IMR-90 (cell line): ENCODE measurements around the gene GATAD2A. TPM values are rescaled to one million over a fixed set of nuclear protein-coding genes. Genes with fewer than 3 reads are reported as not detected.

Source experiments
- ATAC-seq: fragments of 200-7000 bp; cut with Tn5 transposase; 2 replicates; pipeline ENCODE4 v1.9.1; 2020; ENCODE audit warnings: low read depth, mild to moderate bottlenecking, moderate library complexity
- BruUV-seq: library from RNA; stranded (reverse); fragments of 400-500 nt; replicated peaks from 2 replicates; lab custom pipeline; 2021; lab: Mats Ljungman, UMichigan
- CTCF ChIA-PET: fragments of 300-600 bp; formaldehyde crosslinking; extraction: SDS; loops from one replicate; lab custom pipeline; 2021; ENCODE audit warnings: antibody characterized with exemption; lab: Yijun Ruan, JAX
- POLR2A ChIA-PET: fragments of 300-600 bp; sonication (Branson Sonifier 250); formaldehyde crosslinking; loops from one replicate; lab custom pipeline; 2022; ENCODE audit warnings: antibody characterized with exemption; ENCODE audit not compliant: unreplicated experiment; lab: Charles Lee
- DNase-seq: peaks from one replicate; pipeline ENCODE4 v3.0.0; 2013
- H2AFZ ChIP-seq: replicated peaks from 2 replicates; pipeline ENCODE3; 2013; ENCODE audit warnings: low read length, mild to moderate bottlenecking; ENCODE audit not compliant: poor library complexity
- H2AK5ac ChIP-seq: 2 replicates; pipeline ENCODE4 v1.6.1; 2013; ENCODE audit warnings: low read depth, low read length, inconsistent platforms
- H2AK9ac ChIP-seq: replicated peaks from 2 replicates; pipeline ENCODE3; 2013; ENCODE audit warnings: mild to moderate bottlenecking, low read depth, low read length, moderate library complexity; ENCODE audit not compliant: poor library complexity
- H2BK120ac ChIP-seq: 2 replicates; pipeline ENCODE4 v1.6.1; 2013; ENCODE audit warnings: low read depth, low read length, inconsistent platforms
- H2BK15ac ChIP-seq: 3 replicates; pipeline ENCODE4 v1.6.1; 2013; ENCODE audit warnings: low read depth, low read length, inconsistent platforms
- H2BK20ac ChIP-seq: 2 replicates; pipeline ENCODE4 v1.6.1; 2013; ENCODE audit warnings: low read depth, mild to moderate bottlenecking, inconsistent platforms, low read length, moderate library complexity
- H2BK5ac ChIP-seq: 2 replicates; pipeline ENCODE4 v1.6.1; 2013; ENCODE audit warnings: mild to moderate bottlenecking, low read depth, low read length, inconsistent platforms; ENCODE audit not compliant: poor library complexity, severe bottlenecking
- H3K14ac ChIP-seq: replicated peaks from 2 replicates; pipeline ENCODE4 v1.6.1; 2013; ENCODE audit warnings: low read depth, low read length, inconsistent platforms
- H3K18ac ChIP-seq: 2 replicates; pipeline ENCODE4 v1.6.1; 2013; ENCODE audit warnings: low read depth, low read length, control low read depth
- H3K23ac ChIP-seq: 2 replicates; pipeline ENCODE4 v1.6.1; 2013; ENCODE audit warnings: low read depth, low read length, inconsistent platforms
- H3K27ac ChIP-seq: 2 replicates; pipeline ENCODE4 v1.5.1; 2013; ENCODE audit warnings: mild to moderate bottlenecking, control low read depth, low read length; ENCODE audit not compliant: insufficient read depth
- H3K27me3 ChIP-seq: 2 replicates; pipeline ENCODE4 v1.6.1; 2013; ENCODE audit warnings: low read length; ENCODE audit not compliant: control insufficient read depth, insufficient read depth
- H3K36me3 ChIP-seq: 2 replicates; pipeline ENCODE4 v1.6.1; 2013; ENCODE audit warnings: low read length, mixed read lengths; ENCODE audit not compliant: control insufficient read depth, insufficient read depth
- H3K4ac ChIP-seq: 2 replicates; pipeline ENCODE4 v1.6.1; 2013; ENCODE audit warnings: low read depth, low read length, inconsistent platforms
- H3K4me1 ChIP-seq: 2 replicates; pipeline ENCODE4 v1.6.1; 2013; ENCODE audit warnings: low read length, mixed read lengths; ENCODE audit not compliant: control insufficient read depth, insufficient read depth
- H3K4me2 ChIP-seq: 2 replicates; pipeline ENCODE4 v1.6.1; 2013; ENCODE audit warnings: low read depth, mild to moderate bottlenecking, control low read depth, low read length, moderate library complexity
- H3K4me3 ChIP-seq: 2 replicates; pipeline ENCODE4 v1.5.1; 2013; ENCODE audit warnings: low read depth, mild to moderate bottlenecking, control low read depth, low read length, moderate library complexity; ENCODE audit not compliant: insufficient read depth
- H3K56ac ChIP-seq: 2 replicates; pipeline ENCODE4 v1.6.1; 2013; ENCODE audit warnings: low read length, inconsistent platforms; ENCODE audit not compliant: insufficient read depth; ENCODE audit errors: extremely low read depth
- H3K79me1 ChIP-seq, 2 experiments: 2 replicates each; pipeline ENCODE4 v1.6.1; 2013; ENCODE audit warnings: low read length in 2 of 2, inconsistent platforms in 1 of 2, low read depth in 1 of 2
- H3K9ac ChIP-seq: 2 replicates; pipeline ENCODE4 v1.6.1; 2013; ENCODE audit warnings: low read depth, low read length, control low read depth
- H3K9me1 ChIP-seq: 2 replicates; pipeline ENCODE4 v1.6.1; 2013; ENCODE audit warnings: low read length, inconsistent platforms; ENCODE audit not compliant: insufficient read depth
- H3K9me3 ChIP-seq: 2 replicates; pipeline ENCODE4 v1.6.1; 2013; ENCODE audit warnings: low read length; ENCODE audit not compliant: control insufficient read depth, insufficient read depth
- H4K20me1 ChIP-seq: 2 replicates; pipeline ENCODE4 v1.6.1; 2013; ENCODE audit warnings: low read length, inconsistent platforms; ENCODE audit not compliant: insufficient read depth
- H4K5ac ChIP-seq: 2 replicates; pipeline ENCODE4 v1.6.1; 2013; ENCODE audit warnings: mild to moderate bottlenecking, low read depth, low read length, control low read depth
- H4K8ac ChIP-seq, 2 experiments: 2 replicates each; pipeline ENCODE4 v1.6.1; 2013; ENCODE audit warnings: low read depth in 2 of 2, low read length in 2 of 2, control low read depth in 1 of 2, inconsistent platforms in 1 of 2
- H4K91ac ChIP-seq: 2 replicates; pipeline ENCODE4 v1.6.1; 2013; ENCODE audit warnings: low read depth, low read length, inconsistent platforms; ENCODE audit not compliant: insufficient read depth
- BHLHE40 ChIP-seq: fragments of 150-350 bp; IDR thresholded peaks from 2 replicates; pipeline ENCODE4 v1.6.1; 2016; ENCODE audit warnings: mild to moderate bottlenecking, low read depth, low read length
- CEBPB ChIP-seq: IDR thresholded peaks from 2 replicates; pipeline ENCODE4 v1.6.1; 2012; ENCODE audit warnings: low read depth, low read length, improper control_type of control experiment
- CHD1 ChIP-seq: IDR thresholded peaks from 2 replicates; pipeline ENCODE4 v1.6.1; 2012; ENCODE audit warnings: low read depth, low read length, improper control_type of control experiment
- FOS ChIP-seq: fragments of 150-350 bp; IDR thresholded peaks from 2 replicates; pipeline ENCODE4 v1.6.1; 2016; ENCODE audit warnings: low read depth, low read length
- MAFK ChIP-seq: IDR thresholded peaks from 2 replicates; pipeline ENCODE4 v1.6.1; 2012; ENCODE audit warnings: low read depth, low read length, improper control_type of control experiment
- MXI1 ChIP-seq: IDR thresholded peaks from 2 replicates; pipeline ENCODE4 v1.6.1; 2012; ENCODE audit warnings: low read depth, mild to moderate bottlenecking, low read length, moderate library complexity, borderline replicate concordance
- NFE2L2 ChIP-seq: fragments of 150-350 bp; IDR thresholded peaks from 2 replicates; pipeline ENCODE4 v1.6.1; 2016; ENCODE audit warnings: low read depth, mild to moderate bottlenecking, low read length
- POLR2A ChIP-seq: IDR thresholded peaks from 2 replicates; pipeline ENCODE4 v1.6.1; 2012; ENCODE audit warnings: mild to moderate bottlenecking, low read depth, low read length
- RAD21 ChIP-seq: IDR thresholded peaks from 2 replicates; pipeline ENCODE4 v1.6.1; 2012; ENCODE audit warnings: low read length, improper control_type of control experiment
- RCOR1 ChIP-seq: IDR thresholded peaks from 2 replicates; pipeline ENCODE4 v1.6.1; 2012; ENCODE audit warnings: mild to moderate bottlenecking, low read length, improper control_type of control experiment; ENCODE audit not compliant: insufficient replicate concordance
- RFX5 ChIP-seq: IDR thresholded peaks from 2 replicates; pipeline ENCODE4 v1.8.0; 2012; ENCODE audit warnings: low read depth, mild to moderate bottlenecking, low read length, moderate library complexity
- USF2 ChIP-seq: fragments of 150-350 bp; IDR thresholded peaks from 2 replicates; pipeline ENCODE4 v1.6.1; 2017; ENCODE audit warnings: mild to moderate bottlenecking, antibody characterized with exemption, low read length, low read depth
- WGBS, 2 experiments: methylation state at CpG; one replicate each; pipeline versions ENCODE4 v1.1.5 to v1.1.7; 2013; ENCODE audit warnings: missing lambda C conversion rate in 2 of 2; ENCODE audit not compliant: insufficient read length in 1 of 2; ENCODE audit errors: extremely low coverage in 2 of 2; 5-methylcytosine and 5-hydroxymethylcytosine counted together
- dilution Hi-C: fragments of 300-500 bp; cut with HindIII; formaldehyde crosslinking; loops from one replicate; pipeline ENCODE4 v1.14.3; 2018; ENCODE audit warnings: low sequenced_read_pairs; ENCODE audit not compliant: unreplicated experiment
- in situ Hi-C: fragments of 300-500 bp; cut with MboI; formaldehyde crosslinking; loops from 3 replicates; pipeline ENCODE4 v1.14.3; 2019; ENCODE audit warnings: low sequenced_read_pairs, inconsistent platforms, mixed read lengths
- intact Hi-C: fragments of 100-400 bp; cut with micrococcal nuclease; formaldehyde crosslinking; loops from 2 replicates; pipeline ENCODE4 v1.10.0; 2022
- polyA plus RNA-seq, 3 experiments: library from polyadenylated mRNA; depleted of rRNA; stranded (reverse); fragments of >200 nt; gene quantifications; 2 replicates each; pipeline ENCODE4 v1.2.3, GENCODE V29; 2012; ENCODE audit warnings: low replicate concordance in 1 of 3
- total RNA-seq: library from RNA; depleted of rRNA; stranded (reverse); fragments of >200 nt; gene quantifications from 2 replicates; pipeline ENCODE4 v1.2.3, GENCODE V29; 2012
- TF ChIP-seq, protein P1 (sequence below): conservative IDR thresholded peaks from 2 replicates; pipeline ENCODE4 v1.5.1; 2012; ENCODE audit warnings: mild to moderate bottlenecking, low read depth, low read length, improper control_type of control experiment

The GATAD2A gene
- total and polyA plus RNA-seq, 2 of the 4 experiments (the other 2 are of a cell fraction), result 23.5 to 33.2 TPM

DNA sequence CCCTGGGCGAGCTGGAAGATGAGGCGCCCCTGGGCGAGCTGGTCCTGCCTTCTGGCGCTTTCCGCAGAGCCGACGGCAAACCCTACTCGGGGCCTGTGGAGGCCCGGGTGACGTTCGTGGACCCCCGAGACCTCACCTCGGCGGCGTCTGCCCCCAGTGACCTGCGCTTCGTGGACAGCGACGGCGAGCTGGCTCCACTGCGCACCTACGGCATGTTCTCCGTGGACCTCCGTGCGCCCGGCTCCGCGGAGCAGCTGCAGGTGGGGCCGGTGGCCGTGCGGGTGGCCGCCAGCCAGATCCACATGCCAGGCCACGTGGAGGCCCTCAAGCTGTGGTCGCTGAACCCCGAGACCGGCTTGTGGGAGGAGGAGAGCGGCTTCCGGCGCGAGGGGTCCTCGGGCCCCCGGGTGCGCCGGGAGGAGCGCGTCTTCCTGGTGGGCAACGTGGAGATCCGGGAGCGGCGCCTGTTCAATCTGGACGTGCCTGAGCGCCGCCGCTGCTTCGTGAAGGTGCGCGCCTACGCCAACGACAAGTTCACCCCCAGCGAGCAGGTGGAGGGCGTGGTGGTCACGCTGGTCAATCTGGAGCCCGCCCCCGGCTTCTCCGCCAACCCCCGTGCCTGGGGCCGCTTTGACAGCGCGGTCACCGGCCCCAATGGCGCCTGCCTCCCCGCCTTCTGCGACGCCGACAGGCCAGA is 138.9 kb downstream of the GATAD2A start:
- H3K9me1 ChIP-seq, result no peaks in the 10 kb centered on the region
- no peak for TF ChIP-seq RAD21
- TF ChIP-seq CEBPB, result no peak
- TF ChIP-seq, protein P1, sequence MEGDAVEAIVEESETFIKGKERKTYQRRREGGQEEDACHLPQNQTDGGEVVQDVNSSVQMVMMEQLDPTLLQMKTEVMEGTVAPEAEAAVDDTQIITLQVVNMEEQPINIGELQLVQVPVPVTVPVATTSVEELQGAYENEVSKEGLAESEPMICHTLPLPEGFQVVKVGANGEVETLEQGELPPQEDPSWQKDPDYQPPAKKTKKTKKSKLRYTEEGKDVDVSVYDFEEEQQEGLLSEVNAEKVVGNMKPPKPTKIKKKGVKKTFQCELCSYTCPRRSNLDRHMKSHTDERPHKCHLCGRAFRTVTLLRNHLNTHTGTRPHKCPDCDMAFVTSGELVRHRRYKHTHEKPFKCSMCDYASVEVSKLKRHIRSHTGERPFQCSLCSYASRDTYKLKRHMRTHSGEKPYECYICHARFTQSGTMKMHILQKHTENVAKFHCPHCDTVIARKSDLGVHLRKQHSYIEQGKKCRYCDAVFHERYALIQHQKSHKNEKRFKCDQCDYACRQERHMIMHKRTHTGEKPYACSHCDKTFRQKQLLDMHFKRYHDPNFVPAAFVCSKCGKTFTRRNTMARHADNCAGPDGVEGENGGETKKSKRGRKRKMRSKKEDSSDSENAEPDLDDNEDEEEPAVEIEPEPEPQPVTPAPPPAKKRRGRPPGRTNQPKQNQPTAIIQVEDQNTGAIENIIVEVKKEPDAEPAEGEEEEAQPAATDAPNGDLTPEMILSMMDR, result no peak
- TF ChIP-seq MXI1, result no peak
- TF ChIP-seq FOS, result no peak
- no peak for TF ChIP-seq MAFK
- TF ChIP-seq RFX5, result no peak
- no peak for TF ChIP-seq POLR2A
- no peak for TF ChIP-seq NFE2L2
- TF ChIP-seq CHD1, result no peak
- TF ChIP-seq RCOR1, result no peak
- TF ChIP-seq BHLHE40, result no peak
- no peak for TF ChIP-seq USF2
- ChIA-PET CTCF (interaction anchor here (1.0 to 1.1 kb wide), 2 partner anchors 10 to 12 kb away, joined by 4 to 5 read pairs; no protein-coding TSS in a partner anchor), POLR2A (no interaction called here)
- 89% methylated on average over 48 of the region's 75 CpGs; no CpG with 5 or more reads in 1 of the 2 experiments for WGBS, 2 experiments
- no peak overlapping the region for H4K8ac ChIP-seq
- no peak overlapping the region for H3K4ac ChIP-seq
- H2BK15ac ChIP-seq, result no peak overlapping the region
- H3K9me3 ChIP-seq, result no peaks in the 10 kb centered on the region; the same call in 1 of the 2 replicates
- no peak overlapping the region for H3K4me2 ChIP-seq
- no peak overlapping the region for H2BK5ac ChIP-seq
- in situ Hi-C loops (loop anchor here (25.0 kb wide), 1 partner anchor 418 kb away; no protein-coding TSS in a partner anchor), dilution Hi-C loops (no loop called here), intact Hi-C loops (no loop called here)
- no peaks in the 10 kb centered on the region; the same call in 1 of the 2 replicates for H4K20me1 ChIP-seq
- no peak overlapping the region for H3K14ac ChIP-seq
- H2BK20ac ChIP-seq, result no peak overlapping the region
- H3K4me3 ChIP-seq, result no peak overlapping the region
- no peak overlapping the region for H3K56ac ChIP-seq
- H2AK9ac ChIP-seq, result no peak overlapping the region
- no peak overlapping the region for H2BK120ac ChIP-seq
- H2AK5ac ChIP-seq, result no peak overlapping the region
- H3K27ac ChIP-seq, result no peak overlapping the region
- peaks cover 24% of the 10 kb centered on the region; the same call in 1 of the 2 replicates for H3K27me3 ChIP-seq
- H3K9ac ChIP-seq, result no peak overlapping the region
- H4K5ac ChIP-seq, result no peak overlapping the region
- DNase-seq, result no peak
- BruUV-seq, result no TSS peak
- H4K91ac ChIP-seq, result no peak overlapping the region
- H2AFZ ChIP-seq, result no peak overlapping the region
- ATAC-seq, result no peak
- no peak overlapping the region for H3K23ac ChIP-seq
- H3K79me1 ChIP-seq, result no peaks in the 10 kb centered on the region
- H3K36me3 ChIP-seq, result no peaks in the 10 kb centered on the region
- no peak overlapping the region for H3K18ac ChIP-seq
- no peaks in the 10 kb centered on the region for H3K4me1 ChIP-seq
